T-helper 9 cell (primary cell): ENCODE results near the gene SLC5A10.
"Not testable (repeated sequence)": the region's sequence is repeated elsewhere in the genome, so short reads cannot be mapped to it uniquely, and the experiment has no call there.

Source experiments
- DNase-seq: peaks from one replicate; pipeline ENCODE4 v3.0.0-alpha.2; 2020

SLC5A10 gene

DNA sequence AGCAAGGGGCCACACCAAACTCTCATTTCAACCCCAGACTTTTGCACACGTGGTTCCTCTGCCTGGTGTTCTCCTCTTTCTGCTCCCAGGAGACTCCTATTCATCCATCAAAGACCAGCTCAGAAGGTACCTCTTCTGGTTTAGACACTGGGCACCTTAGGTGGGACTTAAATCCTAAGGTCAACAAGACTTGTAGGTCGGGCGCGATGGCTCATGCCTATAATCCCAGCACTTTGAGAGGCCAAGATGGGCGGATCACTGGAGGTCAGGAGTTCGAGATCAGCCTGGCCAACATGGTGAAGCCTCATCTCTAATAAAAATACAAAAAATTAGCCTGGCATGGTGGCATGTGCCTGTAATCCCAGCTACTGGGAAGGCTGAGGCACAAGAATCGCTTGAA is 95.5 kb downstream of the SLC5A10 start:
- not testable (repeated sequence) for DNase-seq

DNA sequence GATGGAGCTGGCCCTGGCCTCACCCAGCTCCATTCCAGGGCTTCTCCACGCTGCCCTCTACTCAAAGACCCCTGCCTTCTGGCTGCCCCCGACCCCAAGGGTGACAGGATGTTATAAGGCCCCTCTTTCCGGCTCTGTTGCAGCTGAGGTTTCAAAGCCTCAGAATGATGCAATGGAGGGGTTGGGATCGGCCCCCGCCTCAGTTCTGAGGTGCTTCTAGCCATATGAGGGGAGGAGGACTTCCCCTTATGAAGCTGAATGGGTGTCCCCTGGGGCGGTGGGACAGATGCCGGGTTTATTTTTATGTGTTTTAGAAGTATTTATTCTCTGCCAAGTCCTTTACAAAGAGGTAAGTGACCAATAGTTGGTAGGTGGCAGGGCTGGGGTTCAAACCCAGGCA is 96.9 kb downstream of the SLC5A10 start:
- not testable (repeated sequence) for DNase-seq

DNA sequence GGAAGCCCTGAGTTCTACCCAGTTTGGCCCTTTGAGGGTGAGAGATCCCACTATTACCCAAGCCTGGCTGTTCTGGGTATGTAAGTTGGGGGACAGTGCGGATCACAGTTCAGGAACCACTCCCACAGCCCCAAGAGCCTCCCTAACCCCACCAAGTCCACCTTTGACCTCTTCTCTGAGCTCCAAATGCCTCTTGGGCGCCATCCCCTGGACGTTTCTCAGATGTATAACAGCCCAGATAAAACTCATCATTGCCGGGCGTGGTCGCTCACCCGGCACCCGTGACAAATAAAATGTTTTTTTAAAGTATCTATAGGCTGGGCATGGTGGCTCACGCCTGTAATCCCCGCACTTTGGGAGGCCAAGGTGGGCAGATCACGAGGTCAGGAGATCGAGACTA is 103.5 kb downstream of the SLC5A10 start:
- DNase-seq, result not testable (repeated sequence)

DNA sequence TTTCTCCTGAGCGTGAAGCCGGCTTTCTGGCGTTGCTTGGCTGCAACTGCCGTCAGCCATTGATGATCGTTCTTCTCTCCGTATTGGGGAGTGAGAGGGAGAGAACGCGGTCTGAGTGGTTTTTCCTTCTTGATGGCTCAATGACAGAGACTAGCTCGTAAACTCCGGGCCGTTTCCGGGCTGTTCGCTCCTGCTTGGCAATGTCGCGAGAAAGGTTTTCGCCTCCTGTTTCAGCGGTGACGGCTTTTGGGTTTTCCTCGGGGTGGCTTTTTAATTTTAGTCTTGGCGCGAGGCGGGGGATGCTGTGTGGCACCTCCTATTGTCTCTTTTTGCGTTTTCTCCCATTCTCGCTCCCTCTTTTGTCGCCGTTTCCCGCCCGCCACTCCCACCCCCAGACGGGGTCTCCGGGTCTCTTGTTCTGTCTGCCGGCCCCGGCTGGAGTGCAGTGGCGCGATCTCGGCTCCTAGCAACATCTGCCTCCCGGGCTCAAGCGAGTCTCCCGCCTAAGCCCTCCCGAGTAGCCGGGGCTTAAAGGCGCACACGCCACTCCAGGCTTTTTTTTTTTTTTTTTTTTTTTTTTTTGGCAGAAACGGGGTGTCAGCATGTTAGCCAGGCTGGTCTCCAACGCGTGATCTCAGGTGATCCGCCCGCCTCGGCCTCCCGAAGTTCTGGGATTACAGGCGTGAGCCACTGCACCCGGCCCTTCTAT is 110.2 kb downstream of the SLC5A10 start:
- DNase-seq, result not testable (repeated sequence)

DNA sequence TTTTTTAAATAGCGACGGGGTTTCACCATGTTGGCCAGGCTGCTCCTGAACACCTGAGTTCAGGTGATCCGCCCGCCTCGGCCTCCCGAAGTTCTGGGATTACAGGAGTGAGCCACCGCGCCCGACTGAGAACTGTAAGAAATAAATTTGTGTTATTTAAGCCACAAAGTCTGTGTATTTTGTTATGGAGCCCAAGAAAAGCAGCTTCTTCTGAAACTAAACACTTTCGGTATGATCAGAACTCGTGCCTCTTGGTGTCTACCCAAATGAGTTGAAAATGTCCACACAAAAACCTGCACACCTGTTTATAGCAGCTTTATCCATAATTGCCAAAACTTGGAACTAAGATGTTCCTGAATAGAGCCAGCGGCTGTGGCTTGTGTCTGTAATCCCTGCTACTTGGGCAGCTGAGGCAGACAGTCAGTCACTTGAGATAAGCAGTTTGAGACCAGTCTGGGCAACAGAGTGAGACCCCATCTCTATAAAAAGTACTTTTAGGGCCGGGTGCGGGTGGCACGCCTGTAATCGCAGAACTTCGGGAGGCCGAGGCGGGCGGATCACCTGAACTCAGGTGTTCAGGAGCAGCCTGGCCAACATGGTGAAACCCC is 110.9 kb downstream of the SLC5A10 start:
- DNase-seq, result not testable (repeated sequence)

DNA sequence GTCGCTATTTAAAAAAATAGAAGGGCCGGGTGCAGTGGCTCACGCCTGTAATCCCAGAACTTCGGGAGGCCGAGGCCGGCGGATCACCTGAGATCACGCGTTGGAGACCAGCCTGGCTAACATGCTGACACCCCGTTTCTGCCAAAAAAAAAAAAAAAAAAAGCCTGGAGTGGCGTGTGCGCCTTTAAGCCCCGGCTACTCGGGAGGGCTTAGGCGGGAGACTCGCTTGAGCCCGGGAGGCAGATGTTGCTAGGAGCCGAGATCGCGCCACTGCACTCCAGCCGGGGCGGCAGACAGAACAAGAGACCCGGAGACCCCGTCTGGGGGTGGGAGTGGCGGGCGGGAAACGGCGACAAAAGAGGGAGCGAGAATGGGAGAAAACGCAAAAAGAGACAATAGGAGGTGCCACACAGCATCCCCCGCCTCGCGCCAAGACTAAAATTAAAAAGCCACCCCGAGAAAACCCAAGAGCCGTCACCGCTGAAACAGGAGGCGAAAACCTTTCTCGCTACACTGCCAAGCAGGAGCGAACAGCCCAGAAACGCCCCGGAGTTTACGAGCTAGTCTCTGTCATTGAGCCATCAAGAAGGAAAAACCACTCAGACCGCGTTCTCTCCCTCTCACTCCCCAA is 111.5 kb downstream of the SLC5A10 start:
- peak; percentile 59 for DNase-seq

DNA sequence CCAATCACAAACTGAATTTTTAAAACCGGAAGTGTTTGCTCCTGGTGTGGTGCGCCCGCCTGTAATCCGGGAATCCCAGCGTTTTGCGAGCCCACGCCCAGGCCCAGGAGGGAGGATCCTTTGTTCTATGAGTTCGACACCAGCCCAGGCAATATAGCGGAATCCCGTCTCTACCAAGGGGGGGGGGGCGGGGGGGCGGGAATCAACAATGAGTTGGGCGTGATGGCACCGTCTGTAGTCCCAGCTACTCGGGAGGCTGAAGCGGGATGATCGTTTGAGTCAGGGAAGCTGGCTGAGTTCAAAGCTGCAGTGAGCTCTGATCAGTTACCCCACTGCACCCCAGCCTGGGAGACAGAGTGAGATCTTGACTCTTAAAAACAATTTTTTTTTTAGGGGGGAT is 112.4 kb downstream of the SLC5A10 start:
- DNase-seq, result not testable (repeated sequence)

DNA sequence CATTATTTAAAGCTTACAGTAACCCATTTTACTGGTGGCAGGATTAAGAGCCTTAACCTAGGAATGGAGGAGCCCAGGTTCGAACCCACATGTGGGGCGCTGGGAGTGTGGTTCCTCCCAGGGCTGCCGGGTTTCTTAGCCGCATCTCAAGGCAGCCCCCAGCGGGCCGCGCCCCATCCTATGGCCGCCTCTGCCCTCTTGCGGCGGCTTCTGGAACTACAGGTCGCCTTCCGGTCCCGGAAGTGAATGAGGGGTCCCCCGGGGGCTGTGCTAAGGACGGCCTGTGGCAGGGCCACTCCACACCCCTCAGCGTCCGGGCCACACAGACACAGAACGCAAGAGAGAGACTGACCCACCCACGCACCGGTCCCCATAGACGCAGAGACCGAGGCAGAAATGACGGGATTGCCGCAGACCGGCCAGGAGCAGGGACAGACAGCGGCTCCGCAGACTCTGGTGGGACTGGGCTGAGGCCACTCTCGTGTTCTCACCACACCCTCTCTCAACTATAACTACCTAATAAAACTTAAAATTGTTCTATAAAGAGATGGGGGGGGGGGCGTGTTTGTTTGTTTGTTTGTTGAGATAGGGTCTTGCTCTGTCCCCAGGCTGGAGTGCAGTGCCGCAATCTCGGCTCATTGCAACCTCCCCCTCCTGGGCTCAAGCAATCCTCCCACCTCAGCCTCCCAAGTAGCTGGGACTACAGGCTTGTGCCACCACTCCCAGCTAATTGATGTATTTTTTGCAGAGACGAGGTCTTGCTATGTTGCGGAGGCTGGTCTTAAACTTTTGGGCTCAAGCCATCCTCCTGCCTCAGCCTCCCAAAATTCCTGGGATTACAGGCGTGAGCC is 118.6 kb downstream of the SLC5A10 start:
- DNase-seq, result not testable (repeated sequence)
